ENCODE measurements around the gene LCN12. TPM values are rescaled to one million over a fixed set of nuclear protein-coding genes. Genes with fewer than 3 reads are reported as not detected.

Gene LCN12
- total RNA-seq, 1 experiment from 2014 or later = 4.2 TPM

GRCh38 chr9:136930014-136930413 lies 22.1 kb upstream of the LCN12 start:
- ChIA-PET CTCF (no interaction called here), RAD21 (ENCODE audit: low non-redundant PET in 1 of 2, low total read pairs in 2 of 2, uncharacterized antibody in 2 of 2, unreplicated experiment in 2 of 2) (no interaction called here), POLR2A (no interaction called here)
- TF ChIP-seq REST (IDR thresholded peaks at IDR 0.05; ENCODE audit: low read depth) = no peak
- no peak for TF ChIP-seq JUND (IDR thresholded peaks at IDR 0.05)
- TF ChIP-seq ZBTB33 (IDR thresholded peaks at IDR 0.05; ENCODE audit: extremely low read depth, insufficient replicate concordance, low read length) = no peak
- TF ChIP-seq CBX3 (IDR thresholded peaks at IDR 0.05; ENCODE audit: low read depth) = no peak
- TF ChIP-seq ZFX (IDR thresholded peaks at IDR 0.05) = no peak
- no peak for TF ChIP-seq EZH2phosphoT487 (IDR thresholded peaks at IDR 0.05; ENCODE audit: borderline replicate concordance)
- no peak for TF ChIP-seq EZH2 (IDR thresholded peaks at IDR 0.05)
- TF ChIP-seq CEBPB (IDR thresholded peaks at IDR 0.05; ENCODE audit: low read depth) = no peak
- TF ChIP-seq ATF3 (IDR thresholded peaks at IDR 0.05) = no peak
- no peak for TF ChIP-seq YY1 (IDR thresholded peaks at IDR 0.05; ENCODE audit: extremely low read depth, insufficient replicate concordance, low read depth, low read length)
- Histone ChIP-seq H3K9ac (ENCODE audit: low read length) (no peak overlapping the region), H3K4me2 (ENCODE audit: low read length) (no peak overlapping the region), H3K4me1 (ENCODE audit: control insufficient read depth in 1 of 2, insufficient read depth in 2 of 2, low read length in 2 of 2) (no peaks in the 10 kb centered on the region), H3K27me3 (ENCODE audit: insufficient read depth, low read length) (no peaks in the 10 kb centered on the region), H4K20me1 (ENCODE audit: insufficient read depth) (no peaks in the 10 kb centered on the region), H3K79me2 (ENCODE audit: insufficient read depth, low read length) (no peaks in the 10 kb centered on the region), H3K36me3 (ENCODE audit: control insufficient read depth in 1 of 2, insufficient read depth in 2 of 2, low read length in 2 of 2) (peaks cover 2 to 18% of the 10 kb centered on the region in 2 experiments; a peak in 2 of 4 replicates), H3K4me3 (replicated peaks in 1 of 2; ENCODE audit: low read depth in 1 of 2, low read length in 2 of 2) (no peak overlapping the region), H3K9me3 (ENCODE audit: control insufficient read depth in 1 of 2, insufficient read depth in 1 of 2, low read depth in 1 of 2, low read length in 2 of 2) (no peaks in the 10 kb centered on the region), H3K9me2 (ENCODE audit: insufficient read depth) (no peaks in the 10 kb centered on the region), H3K27ac (ENCODE audit: low read depth, low read length) (no peak overlapping the region), H2AFZ (ENCODE audit: low read depth, low read length, poor library complexity, severe bottlenecking) (no peak overlapping the region)
- ATAC-seq (no peak), DNase-seq (ENCODE audit: low read depth, low spot score) (no peak)
- intact Hi-C loops (cut with micrococcal nuclease) = no loop called here
- BruUV-seq (replicated peaks) = no TSS peak
